H1 (cell line): ENCODE measurements around the gene ADGRL2. TPM values are rescaled to one million over a fixed set of nuclear protein-coding genes. Genes with fewer than 3 reads are reported as not detected.

Experiments used
- CTCF ChIA-PET: fragments of 300-600 bp; sonication (Branson Sonifier 250); formaldehyde crosslinking; loops from one replicate; lab custom pipeline; 2021; ENCODE audit not compliant: partially characterized antibody; lab: Charles Lee
- POLR2A ChIA-PET: fragments of 300-600 bp; sonication (Branson Sonifier 250); formaldehyde crosslinking; loops from one replicate; lab custom pipeline; 2021; ENCODE audit warnings: inconsistent platforms; ENCODE audit not compliant: partially characterized antibody; lab: Charles Lee
- DNase-seq, 2 experiments: peaks; one replicate each; pipeline versions ENCODE4 v3.0.0 to v3.0.0-alpha.2; 2010 to 2022; ENCODE audit warnings: low spot score in 2 of 2, low read depth in 1 of 2, mixed read lengths in 1 of 2
- FAIRE-seq: peaks from 2 replicates; lab custom pipeline; 2011; peaks lifted over from hg19 to GRCh38; lab: Jason Lieb, UNC
- H2AFZ ChIP-seq: 2 replicates; pipeline ENCODE4 v1.8.1; 2012; ENCODE audit warnings: low read length, inconsistent platforms
- H2AK5ac ChIP-seq: 2 replicates; pipeline ENCODE4 v1.6.1; 2013; ENCODE audit warnings: low read depth, low read length
- H2BK120ac ChIP-seq: replicated peaks from 2 replicates; pipeline ENCODE3; 2013; ENCODE audit warnings: low read depth, low read length, inconsistent platforms
- H2BK12ac ChIP-seq: 2 replicates; pipeline ENCODE4 v1.6.1; 2013; ENCODE audit warnings: low read depth, low read length
- H2BK15ac ChIP-seq: 2 replicates; pipeline ENCODE4 v1.6.1; 2013; ENCODE audit warnings: low read length
- H2BK20ac ChIP-seq: 2 replicates; pipeline ENCODE4 v1.6.1; 2013; ENCODE audit warnings: low read length
- H2BK5ac ChIP-seq: 2 replicates; pipeline ENCODE4 v1.6.1; 2013; ENCODE audit warnings: low read depth, low read length
- H3K14ac ChIP-seq: 2 replicates; pipeline ENCODE4 v1.6.1; 2013; ENCODE audit warnings: inconsistent platforms; ENCODE audit not compliant: insufficient read length
- H3K18ac ChIP-seq: 2 replicates; pipeline ENCODE4 v1.6.1; 2013; ENCODE audit warnings: low read length; ENCODE audit errors: extremely low read depth
- H3K23ac ChIP-seq: 2 replicates; pipeline ENCODE4 v1.6.1; 2013; ENCODE audit warnings: inconsistent platforms; ENCODE audit not compliant: insufficient read length
- H3K23me2 ChIP-seq: 2 replicates; pipeline ENCODE4 v1.6.1; 2013; ENCODE audit warnings: low read depth, low read length
- H3K27ac ChIP-seq: 2 replicates; pipeline ENCODE4 v1.6.1; 2011; ENCODE audit warnings: low read depth, low read length, inconsistent platforms
- H3K27me3 ChIP-seq, 4 experiments: replicated peaks in 1 of 4; 1 replicate in 1 of 4; 2 replicates in 3 of 4; pipeline versions ENCODE4 v1.6.1 to v1.8.1; 2011 to 2013; ENCODE audit warnings: low read length in 3 of 4, mild to moderate bottlenecking in 3 of 4, inconsistent platforms in 2 of 4, mixed read lengths in 2 of 4, moderate library complexity in 1 of 4; ENCODE audit not compliant: control insufficient read depth in 3 of 4, insufficient read depth in 3 of 4; ENCODE audit errors: extremely low read depth in 1 of 4
- H3K36me3 ChIP-seq, 4 experiments: 2 replicates each; pipeline versions ENCODE4 v1.6.1 to v1.8.1; 2011 to 2013; ENCODE audit warnings: mild to moderate bottlenecking in 4 of 4, low read length in 3 of 4, moderate library complexity in 2 of 4, control low read depth in 1 of 4, inconsistent platforms in 1 of 4; ENCODE audit not compliant: insufficient read depth in 4 of 4, control insufficient read depth in 2 of 4
- H3K4ac ChIP-seq: replicated peaks from 2 replicates; pipeline ENCODE3; 2013; ENCODE audit warnings: low read length, low read depth, mixed read lengths, inconsistent platforms; ENCODE audit not compliant: insufficient read length
- H3K4me1 ChIP-seq, 4 experiments: replicated peaks in 1 of 4; 1 replicate in 1 of 4; 2 replicates in 3 of 4; pipeline versions ENCODE4 v1.6.1 to v1.8.1; 2011 to 2013; ENCODE audit warnings: low read length in 3 of 4, inconsistent platforms in 2 of 4, mixed read lengths in 1 of 4; ENCODE audit not compliant: insufficient read depth in 4 of 4, control insufficient read depth in 3 of 4
- H3K4me2 ChIP-seq, 2 experiments: 2 replicates each; pipeline versions ENCODE4 v1.6.1 to v1.8.1; 2011 to 2013; ENCODE audit warnings: low read depth in 2 of 2, low read length in 2 of 2, control low read depth in 1 of 2, inconsistent platforms in 1 of 2, mild to moderate bottlenecking in 1 of 2; ENCODE audit not compliant: insufficient read depth in 1 of 2
- H3K4me3 ChIP-seq, 4 experiments: fragments of 200-600, 300-600 bp in 1 of 4; sonication (generic), shearing (Covaris generic), sonication (Bioruptor Twin) in 1 of 4; 2 replicates each; pipeline versions ENCODE4 v1.5.1 to v1.8.1; 2011 to 2016; ENCODE audit warnings: low read length in 4 of 4, low read depth in 3 of 4, control low read depth in 2 of 4, inconsistent platforms in 2 of 4, mild to moderate bottlenecking in 2 of 4, mixed read lengths in 1 of 4, moderate library complexity in 1 of 4; ENCODE audit not compliant: insufficient read depth in 2 of 4; ENCODE audit errors: extremely low read depth in 1 of 4
- H3K56ac ChIP-seq: replicated peaks from 2 replicates; pipeline ENCODE3; 2013; ENCODE audit warnings: low read depth, mild to moderate bottlenecking, mixed read lengths, low read length, inconsistent platforms; ENCODE audit not compliant: insufficient read length
- H3K79me1 ChIP-seq: 2 replicates; pipeline ENCODE4 v1.6.1; 2013; ENCODE audit warnings: low read depth, low read length, control low read depth
- H3K79me2 ChIP-seq, 2 experiments: 2 replicates each; pipeline versions ENCODE4 v1.6.1 to v1.8.1; 2012 to 2013; ENCODE audit warnings: low read length in 2 of 2, mild to moderate bottlenecking in 2 of 2, inconsistent platforms in 1 of 2; ENCODE audit not compliant: insufficient read depth in 2 of 2, control insufficient read depth in 1 of 2
- H3K9ac ChIP-seq, 4 experiments: replicated peaks in 1 of 4; 1 replicate in 1 of 4; 2 replicates in 3 of 4; pipeline versions ENCODE4 v1.6.1 to v1.8.1; 2011 to 2013; ENCODE audit warnings: low read depth in 3 of 4, low read length in 3 of 4, control low read depth in 2 of 4, mild to moderate bottlenecking in 2 of 4, moderate library complexity in 2 of 4, inconsistent platforms in 1 of 4; ENCODE audit errors: extremely low read depth in 1 of 4
- H3K9me3 ChIP-seq, 2 experiments: 2 replicates each; pipeline versions ENCODE4 v1.6.1 to v1.8.1; 2012 to 2013; ENCODE audit warnings: mild to moderate bottlenecking in 2 of 2, moderate library complexity in 2 of 2, control low read depth in 1 of 2, inconsistent platforms in 1 of 2, low read depth in 1 of 2, low read length in 1 of 2, mixed read lengths in 1 of 2; ENCODE audit not compliant: insufficient read depth in 2 of 2
- H4K20me1 ChIP-seq, 2 experiments: replicated peaks in 1 of 2; 2 replicates each; pipeline versions ENCODE3 to v1.8.1; 2011 to 2013; ENCODE audit warnings: inconsistent platforms in 2 of 2, low read length in 2 of 2, mild to moderate bottlenecking in 1 of 2; ENCODE audit not compliant: insufficient read depth in 2 of 2, control insufficient read depth in 1 of 2
- H4K5ac ChIP-seq: 2 replicates; pipeline ENCODE4 v1.6.1; 2013; ENCODE audit warnings: low read length, low read depth, mixed read lengths, inconsistent platforms; ENCODE audit not compliant: insufficient read length
- H4K8ac ChIP-seq: 2 replicates; pipeline ENCODE4 v1.8.0; 2013; ENCODE audit warnings: mild to moderate bottlenecking, moderate library complexity, low read length, inconsistent platforms; ENCODE audit not compliant: insufficient read depth; ENCODE audit errors: extremely low read depth
- H4K91ac ChIP-seq: replicated peaks from 2 replicates; pipeline ENCODE3; 2013; ENCODE audit warnings: low read length, mixed read lengths, inconsistent platforms; ENCODE audit not compliant: insufficient read length
- ASH2L ChIP-seq: fragments of 200-600, 300-600 bp; sonication (generic); IDR thresholded peaks from one replicate; pipeline ENCODE4 v1.7.1; 2017; ENCODE audit warnings: low read length
- CEBPB ChIP-seq: IDR thresholded peaks from 2 replicates; pipeline ENCODE4 v1.6.1; 2012; ENCODE audit warnings: low read depth, low read length
- EP300 ChIP-seq, 2 experiments: IDR thresholded peaks; 1 replicate in 1 of 2; 2 replicates in 1 of 2; pipeline ENCODE4 v1.6.1; 2011 to 2012; ENCODE audit warnings: low read depth in 2 of 2, low read length in 2 of 2, mild to moderate bottlenecking in 2 of 2, borderline replicate concordance in 1 of 2, inconsistent platforms in 1 of 2, moderate library complexity in 1 of 2
- HDAC2 ChIP-seq, 2 experiments: fragments of 300-600 bp in 1 of 2; sonication (generic) in 1 of 2; IDR thresholded peaks; 2 replicates each; pipeline ENCODE4 v1.6.1; 2011 to 2012; ENCODE audit warnings: low read depth in 2 of 2, low read length in 2 of 2, mild to moderate bottlenecking in 2 of 2, moderate library complexity in 2 of 2, borderline replicate concordance in 1 of 2, inconsistent platforms in 1 of 2
- KDM4A ChIP-seq: IDR thresholded peaks from one replicate; pipeline ENCODE4 v1.7.1; 2012; ENCODE audit warnings: low read depth, mild to moderate bottlenecking, moderate library complexity, low read length, inconsistent platforms; ENCODE audit not compliant: severe bottlenecking
- NANOG ChIP-seq: IDR thresholded peaks from 2 replicates; pipeline ENCODE4 v1.6.1; 2011; ENCODE audit warnings: low read length, low read depth, mild to moderate bottlenecking, inconsistent platforms; ENCODE audit not compliant: insufficient read depth, poor library complexity, severe bottlenecking
- NRF1 ChIP-seq: IDR thresholded peaks from 2 replicates; pipeline ENCODE4 v1.6.1; 2011; ENCODE audit warnings: mild to moderate bottlenecking, low read depth, low read length, improper control_type of control experiment
- POLR2A ChIP-seq, 2 experiments: IDR thresholded peaks; 1 replicate in 1 of 2; 2 replicates in 1 of 2; pipeline ENCODE4 v1.6.1; 2011; ENCODE audit warnings: low read depth in 2 of 2, low read length in 2 of 2, mild to moderate bottlenecking in 2 of 2; ENCODE audit errors: control extremely low read depth in 1 of 2
- RBBP5 ChIP-seq: IDR thresholded peaks from 2 replicates; pipeline ENCODE4 v1.7.1; 2012; ENCODE audit warnings: low read depth, mild to moderate bottlenecking, inconsistent platforms, low read length, moderate library complexity, borderline replicate concordance
- SAP30 ChIP-seq: fragments of 300-600 bp; sonication (generic); IDR thresholded peaks from 2 replicates; pipeline ENCODE4 v1.7.1; 2012; ENCODE audit warnings: low read length, moderate library complexity, mild to moderate bottlenecking, inconsistent platforms; ENCODE audit not compliant: insufficient read depth, insufficient replicate concordance
- TAF1 ChIP-seq: IDR thresholded peaks from 2 replicates; pipeline ENCODE4 v1.6.1; 2011; ENCODE audit warnings: mild to moderate bottlenecking, low read depth, low read length
- WGBS, 2 experiments: shearing (Covaris generic) in 1 of 2; methylation state at CpG; one replicate each; pipeline versions ENCODE4 v1.1.6 to v1.1.7; 2013 to 2015; ENCODE audit warnings: low lambda C conversion rate in 2 of 2, mixed read lengths in 2 of 2, inconsistent platforms in 1 of 2, low coverage in 1 of 2, missing lambda C conversion rate in 1 of 2; ENCODE audit not compliant: insufficient replicate concordance in 2 of 2, insufficient coverage in 1 of 2, insufficient read length in 1 of 2; ENCODE audit errors: extremely low coverage in 1 of 2, missing lambda C conversion rate in 1 of 2; 5-methylcytosine and 5-hydroxymethylcytosine counted together
- polyA plus RNA-seq, 7 experiments: library from polyadenylated mRNA; depleted of rRNA in 3 of 7; stranded (reverse) in 5 of 7; unstranded in 2 of 7; fragments of >200 nt in 5 of 7; fragments of 200-250 nt in 2 of 7; gene quantifications; 1 replicate in 5 of 7; 2 replicates in 1 of 7; 4 replicates in 1 of 7; pipeline versions ENCODE4 v1.2.1 to v1.2.3, GENCODE V29; 2011 to 2013; ENCODE audit warnings: missing spikeins in 2 of 7, mixed read lengths in 2 of 7
- total RNA-seq: library from RNA; stranded (reverse); fragmentation: NEBNext Ultra II Directional; extraction: Animal tissue kit (Norgen Biotek cat#: 25700); gene quantifications from 2 replicates; pipeline ENCODE4 v1.2.1, GENCODE V29; 2021
- TF ChIP-seq, protein P1 (sequence below): IDR thresholded peaks from 2 replicates; pipeline ENCODE4 v1.6.1; 2012; ENCODE audit warnings: low read length, inconsistent platforms

ADGRL2 gene
- total and polyA plus RNA-seq, 2 of the 8 experiments (the other 6 are each of a cell fraction or from before 2014, with no cell fraction given), result 113 to 124 TPM

DNA sequence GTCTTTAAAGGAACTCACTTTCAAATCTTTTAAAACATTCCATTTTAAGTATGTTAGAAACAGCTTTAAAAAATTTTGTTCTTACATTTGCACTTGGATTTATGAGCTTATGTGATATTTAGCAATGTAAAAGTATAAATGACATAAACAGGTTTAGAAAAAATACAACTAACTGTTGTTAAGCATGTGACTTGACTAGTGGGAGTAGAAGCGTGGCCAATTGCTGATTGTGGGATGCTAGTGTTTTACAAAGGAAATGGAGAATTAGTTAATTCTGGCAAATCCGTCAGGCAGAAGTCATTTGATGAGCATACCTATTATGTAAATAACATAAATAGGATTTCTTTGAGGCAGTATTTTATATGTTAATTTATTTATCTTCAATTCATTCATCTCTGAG, 175.8 kb downstream of the ADGRL2 start:
- Histone ChIP-seq H4K5ac (no peak overlapping the region), H3K14ac (no peak overlapping the region), H3K79me1 (no peaks in the 10 kb centered on the region), H3K4ac (no peak overlapping the region), H2BK120ac (no peak overlapping the region), H3K4me2 (no peak overlapping the region), H3K79me2 (peaks cover 0 to 7% of the 10 kb centered on the region in 2 experiments; a peak in 2 of 4 replicates), H3K27ac (no peak overlapping the region), H2BK15ac (no peak overlapping the region), H2BK12ac (no peak overlapping the region), H3K56ac (no peak overlapping the region), H4K20me1 (no peaks in the 10 kb centered on the region), H2BK5ac (no peak overlapping the region), H3K4me1 (peaks cover 0 to 38% (median 9%) of the 10 kb centered on the region in 4 experiments; a peak in 4 of 7 replicates), H3K27me3 (no peaks in the 10 kb centered on the region), H3K18ac (no peak overlapping the region), H3K4me3 (no peak overlapping the region), H3K23ac (no peak overlapping the region), H2BK20ac (no peak overlapping the region), H3K9me3 (no peaks in the 10 kb centered on the region), H3K23me2 (no peaks in the 10 kb centered on the region), H4K91ac (no peak overlapping the region), H3K36me3 (peaks cover 0 to 38% (median 5%) of the 10 kb centered on the region in 4 experiments; a peak in 4 of 8 replicates), H3K9ac (no peak overlapping the region), H2AK5ac (no peak overlapping the region), H2AFZ (no peak overlapping the region), H4K8ac (no peak overlapping the region)
- POLR2A ChIA-PET, result no interaction called here
- DNase-seq, result no peak
- no peak for FAIRE-seq
- 48% methylated on average over 2 of the region's 2 CpGs; no CpG with 5 or more reads in 1 of the 2 experiments for WGBS, 2 experiments
- CTCF ChIA-PET, result no interaction called here
- TF ChIP-seq HDAC2 (IDR thresholded peaks at IDR 0.05; ENCODE audit: borderline replicate concordance in 1 of 2, low read depth in 2 of 2, low read length in 2 of 2), result no peak
- no peak for TF ChIP-seq NRF1
- no peak for TF ChIP-seq EP300 (IDR thresholded peaks at IDR 0.05; ENCODE audit: borderline replicate concordance in 1 of 2, low read depth in 2 of 2, low read length in 2 of 2)
- no peak for TF ChIP-seq RBBP5
- no peak for TF ChIP-seq CEBPB
- TF ChIP-seq POLR2A (IDR thresholded peaks at IDR 0.05; ENCODE audit: control extremely low read depth in 1 of 2, low read depth in 2 of 2, low read length in 2 of 2), result no peak
- TF ChIP-seq TAF1, result no peak
- TF ChIP-seq SAP30, result no peak
- no peak for TF ChIP-seq NANOG
- TF ChIP-seq, protein P1, sequence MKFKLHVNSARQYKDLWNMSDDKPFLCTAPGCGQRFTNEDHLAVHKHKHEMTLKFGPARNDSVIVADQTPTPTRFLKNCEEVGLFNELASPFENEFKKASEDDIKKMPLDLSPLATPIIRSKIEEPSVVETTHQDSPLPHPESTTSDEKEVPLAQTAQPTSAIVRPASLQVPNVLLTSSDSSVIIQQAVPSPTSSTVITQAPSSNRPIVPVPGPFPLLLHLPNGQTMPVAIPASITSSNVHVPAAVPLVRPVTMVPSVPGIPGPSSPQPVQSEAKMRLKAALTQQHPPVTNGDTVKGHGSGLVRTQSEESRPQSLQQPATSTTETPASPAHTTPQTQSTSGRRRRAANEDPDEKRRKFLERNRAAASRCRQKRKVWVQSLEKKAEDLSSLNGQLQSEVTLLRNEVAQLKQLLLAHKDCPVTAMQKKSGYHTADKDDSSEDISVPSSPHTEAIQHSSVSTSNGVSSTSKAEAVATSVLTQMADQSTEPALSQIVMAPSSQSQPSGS, result no peak
- TF ChIP-seq KDM4A, result no peak
- no peak for TF ChIP-seq ASH2L
